Lower leg skin (tissue), 3 donors: Measurements from ENCODE around the gene CIAO2A.

Experiments
- POLR2A ChIP-seq, 2 donors: fragments of 450-650 bp; IDR thresholded peaks; one replicate each; pipeline ENCODE4 v1.6.1; 2016 to 2017; ENCODE audit warnings: antibody characterized with exemption in 2 of 2, mild to moderate bottlenecking in 1 of 2, moderate library complexity in 1 of 2
- TF ChIP-seq, protein P1 (sequence below), 3 donors: fragments of 450-650 bp; IDR thresholded peaks; one replicate each; pipeline ENCODE4 v1.5.1; 2016; ENCODE audit warnings: antibody characterized with exemption in 3 of 3, mild to moderate bottlenecking in 3 of 3, moderate library complexity in 2 of 3

- TF ChIP-seq POLR2A (IDR thresholded peaks at IDR 0.05), result no peak
- TF ChIP-seq, protein P1, sequence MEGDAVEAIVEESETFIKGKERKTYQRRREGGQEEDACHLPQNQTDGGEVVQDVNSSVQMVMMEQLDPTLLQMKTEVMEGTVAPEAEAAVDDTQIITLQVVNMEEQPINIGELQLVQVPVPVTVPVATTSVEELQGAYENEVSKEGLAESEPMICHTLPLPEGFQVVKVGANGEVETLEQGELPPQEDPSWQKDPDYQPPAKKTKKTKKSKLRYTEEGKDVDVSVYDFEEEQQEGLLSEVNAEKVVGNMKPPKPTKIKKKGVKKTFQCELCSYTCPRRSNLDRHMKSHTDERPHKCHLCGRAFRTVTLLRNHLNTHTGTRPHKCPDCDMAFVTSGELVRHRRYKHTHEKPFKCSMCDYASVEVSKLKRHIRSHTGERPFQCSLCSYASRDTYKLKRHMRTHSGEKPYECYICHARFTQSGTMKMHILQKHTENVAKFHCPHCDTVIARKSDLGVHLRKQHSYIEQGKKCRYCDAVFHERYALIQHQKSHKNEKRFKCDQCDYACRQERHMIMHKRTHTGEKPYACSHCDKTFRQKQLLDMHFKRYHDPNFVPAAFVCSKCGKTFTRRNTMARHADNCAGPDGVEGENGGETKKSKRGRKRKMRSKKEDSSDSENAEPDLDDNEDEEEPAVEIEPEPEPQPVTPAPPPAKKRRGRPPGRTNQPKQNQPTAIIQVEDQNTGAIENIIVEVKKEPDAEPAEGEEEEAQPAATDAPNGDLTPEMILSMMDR (IDR thresholded peaks at IDR 0.05), result no peak
These were observed 5.7 kb upstream of the CIAO2A start for GRCh38 chr15:64099379-64099778.
